SK-N-MC (cell line): ENCODE measurements around the gene FOXP4.

Source experiments
- EZH2 ChIP-seq: fragments of 200-600 bp; sonication (generic); IDR thresholded peaks from one replicate; pipeline ENCODE4 v1.6.1; 2017; ENCODE audit warnings: antibody characterized with exemption
- FOXP2 ChIP-seq: optimal IDR thresholded peaks from 2 replicates; pipeline ENCODE3; 2011; ENCODE audit warnings: mild to moderate bottlenecking, moderate library complexity; ENCODE audit not compliant: insufficient read depth; ENCODE audit errors: extremely low read length, control extremely low read depth
- POLR2AphosphoS5 ChIP-seq: IDR thresholded peaks from 2 replicates; pipeline ENCODE4 v1.6.1; 2012; ENCODE audit warnings: mild to moderate bottlenecking, low read depth, low read length, borderline replicate concordance

- TF ChIP-seq POLR2AphosphoS5, result no peak
- TF ChIP-seq EZH2, result no peak
- no peak for TF ChIP-seq FOXP2
These were observed 7.3 kb downstream of the FOXP4 start for GRCh38 chr6:41553405-41553999.
